Ishikawa (cell line): ENCODE measurements around the gene RRP1.
A peak's percentile ranks its signal among the peaks of the same experiment; 100 is the strongest.

Source experiments
- CEBPB ChIP-seq: IDR thresholded peaks from 2 replicates; pipeline ENCODE4 v1.6.1; 2012
- CREB1 ChIP-seq: IDR thresholded peaks from 2 replicates; pipeline ENCODE4 v1.6.1; 2012; ENCODE audit warnings: low read depth
- EGR1 ChIP-seq: IDR thresholded peaks from 2 replicates; pipeline ENCODE4 v1.6.1; 2012
- EP300 ChIP-seq: IDR thresholded peaks from 2 replicates; pipeline ENCODE4 v1.6.1; 2012; ENCODE audit warnings: borderline replicate concordance
- FOXM1 ChIP-seq: IDR thresholded peaks from 2 replicates; pipeline ENCODE4 v1.6.1; 2012; ENCODE audit warnings: low read depth, borderline replicate concordance
- NFIC ChIP-seq: IDR thresholded peaks from 2 replicates; pipeline ENCODE4 v1.6.1; 2012
- RAD21 ChIP-seq: IDR thresholded peaks from 2 replicates; pipeline ENCODE4 v1.6.1; 2012; ENCODE audit warnings: low read depth
- TAF1 ChIP-seq: IDR thresholded peaks from 2 replicates; pipeline ENCODE4 v1.6.1; 2012; ENCODE audit warnings: low read depth, mild to moderate bottlenecking
- TCF12 ChIP-seq: IDR thresholded peaks from 2 replicates; pipeline ENCODE4 v1.6.1; 2012; ENCODE audit warnings: low read depth
- TEAD4 ChIP-seq: IDR thresholded peaks from 2 replicates; pipeline ENCODE4 v1.6.1; 2012
- YY1 ChIP-seq: IDR thresholded peaks from 2 replicates; pipeline ENCODE4 v1.6.1; 2012; ENCODE audit warnings: low read depth
- ZBTB7A ChIP-seq: IDR thresholded peaks from 2 replicates; pipeline ENCODE4 v1.6.1; 2012; ENCODE audit warnings: low read depth
- TF ChIP-seq, protein P1 (sequence below): IDR thresholded peaks from 2 replicates; pipeline ENCODE4 v1.6.1; 2012
- TF ChIP-seq, protein P2 (sequence below): IDR thresholded peaks from 2 replicates; pipeline ENCODE4 v1.6.1; 2012; ENCODE audit warnings: low read depth, mild to moderate bottlenecking
- TF ChIP-seq, protein P3 (sequence below): IDR thresholded peaks from 2 replicates; pipeline ENCODE4 v1.6.1; 2012

The RRP1 gene, protein sequence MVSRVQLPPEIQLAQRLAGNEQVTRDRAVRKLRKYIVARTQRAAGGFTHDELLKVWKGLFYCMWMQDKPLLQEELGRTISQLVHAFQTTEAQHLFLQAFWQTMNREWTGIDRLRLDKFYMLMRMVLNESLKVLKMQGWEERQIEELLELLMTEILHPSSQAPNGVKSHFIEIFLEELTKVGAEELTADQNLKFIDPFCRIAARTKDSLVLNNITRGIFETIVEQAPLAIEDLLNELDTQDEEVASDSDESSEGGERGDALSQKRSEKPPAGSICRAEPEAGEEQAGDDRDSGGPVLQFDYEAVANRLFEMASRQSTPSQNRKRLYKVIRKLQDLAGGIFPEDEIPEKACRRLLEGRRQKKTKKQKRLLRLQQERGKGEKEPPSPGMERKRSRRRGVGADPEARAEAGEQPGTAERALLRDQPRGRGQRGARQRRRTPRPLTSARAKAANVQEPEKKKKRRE

DNA sequence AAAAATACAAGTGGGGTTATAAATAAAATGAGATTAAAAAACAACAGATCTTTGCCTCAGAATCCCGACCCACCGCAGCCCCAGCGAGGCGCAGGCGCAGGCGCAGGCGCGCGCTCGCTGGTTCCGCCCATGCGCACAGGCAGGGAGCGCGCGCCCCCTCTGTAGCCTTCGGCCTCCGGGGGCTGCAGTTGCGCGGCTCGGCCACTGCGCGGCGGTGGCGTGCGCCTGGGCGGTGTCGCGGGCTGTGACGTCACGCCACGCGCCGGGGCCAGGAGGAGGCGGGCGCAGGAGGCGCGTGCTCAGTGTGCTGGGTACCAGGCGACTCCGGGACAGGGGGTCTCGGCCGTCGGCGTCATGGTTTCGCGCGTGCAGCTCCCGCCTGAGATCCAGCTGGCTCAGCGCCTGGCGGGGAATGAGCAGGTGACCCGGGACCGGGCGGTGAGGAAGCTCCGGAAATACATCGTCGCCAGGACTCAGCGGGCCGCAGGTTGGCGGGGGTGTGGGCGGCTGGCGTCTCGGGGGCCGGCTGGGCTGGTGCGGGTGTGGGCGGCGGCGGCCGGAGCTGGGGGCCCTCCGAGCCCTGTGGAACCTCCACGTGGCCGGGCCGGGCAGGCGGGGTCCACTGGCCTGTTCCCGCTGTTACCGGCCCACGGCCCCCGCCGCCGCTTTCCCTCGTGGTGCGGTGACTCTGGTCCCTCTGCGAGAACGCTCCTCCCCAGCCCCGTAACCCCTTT, at the start of gene RRP1:
Gene RRP1 (plus strand): TSS at position 302 of the 734 bp plus-strand sequence. CDS start 53 bp downstream, at position 355.
- TF ChIP-seq CREB1 (peak; percentile 91), TCF12 (peak; percentile 63; the same call in 1 of the 2 replicates), TEAD4 (peak; percentile 19; the same call in 1 of the 2 replicates), RAD21 (peak; percentile 43; the same call in 1 of the 2 replicates), CEBPB (no peak), EGR1 (peak; percentile 58; the same call in 1 of the 2 replicates), ZBTB7A (peak; percentile 83), TAF1 (0 out of 2 replicates have a peak, but pooled peaks have one; percentile 58), FOXM1 (no peak), NFIC (no peak)
- TF ChIP-seq, protein P1, sequence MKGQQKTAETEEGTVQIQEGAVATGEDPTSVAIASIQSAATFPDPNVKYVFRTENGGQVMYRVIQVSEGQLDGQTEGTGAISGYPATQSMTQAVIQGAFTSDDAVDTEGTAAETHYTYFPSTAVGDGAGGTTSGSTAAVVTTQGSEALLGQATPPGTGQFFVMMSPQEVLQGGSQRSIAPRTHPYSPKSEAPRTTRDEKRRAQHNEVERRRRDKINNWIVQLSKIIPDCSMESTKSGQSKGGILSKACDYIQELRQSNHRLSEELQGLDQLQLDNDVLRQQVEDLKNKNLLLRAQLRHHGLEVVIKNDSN, result peak; percentile 63
- TF ChIP-seq, protein P2, sequence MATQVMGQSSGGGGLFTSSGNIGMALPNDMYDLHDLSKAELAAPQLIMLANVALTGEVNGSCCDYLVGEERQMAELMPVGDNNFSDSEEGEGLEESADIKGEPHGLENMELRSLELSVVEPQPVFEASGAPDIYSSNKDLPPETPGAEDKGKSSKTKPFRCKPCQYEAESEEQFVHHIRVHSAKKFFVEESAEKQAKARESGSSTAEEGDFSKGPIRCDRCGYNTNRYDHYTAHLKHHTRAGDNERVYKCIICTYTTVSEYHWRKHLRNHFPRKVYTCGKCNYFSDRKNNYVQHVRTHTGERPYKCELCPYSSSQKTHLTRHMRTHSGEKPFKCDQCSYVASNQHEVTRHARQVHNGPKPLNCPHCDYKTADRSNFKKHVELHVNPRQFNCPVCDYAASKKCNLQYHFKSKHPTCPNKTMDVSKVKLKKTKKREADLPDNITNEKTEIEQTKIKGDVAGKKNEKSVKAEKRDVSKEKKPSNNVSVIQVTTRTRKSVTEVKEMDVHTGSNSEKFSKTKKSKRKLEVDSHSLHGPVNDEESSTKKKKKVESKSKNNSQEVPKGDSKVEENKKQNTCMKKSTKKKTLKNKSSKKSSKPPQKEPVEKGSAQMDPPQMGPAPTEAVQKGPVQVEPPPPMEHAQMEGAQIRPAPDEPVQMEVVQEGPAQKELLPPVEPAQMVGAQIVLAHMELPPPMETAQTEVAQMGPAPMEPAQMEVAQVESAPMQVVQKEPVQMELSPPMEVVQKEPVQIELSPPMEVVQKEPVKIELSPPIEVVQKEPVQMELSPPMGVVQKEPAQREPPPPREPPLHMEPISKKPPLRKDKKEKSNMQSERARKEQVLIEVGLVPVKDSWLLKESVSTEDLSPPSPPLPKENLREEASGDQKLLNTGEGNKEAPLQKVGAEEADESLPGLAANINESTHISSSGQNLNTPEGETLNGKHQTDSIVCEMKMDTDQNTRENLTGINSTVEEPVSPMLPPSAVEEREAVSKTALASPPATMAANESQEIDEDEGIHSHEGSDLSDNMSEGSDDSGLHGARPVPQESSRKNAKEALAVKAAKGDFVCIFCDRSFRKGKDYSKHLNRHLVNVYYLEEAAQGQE, result no peak
- TF ChIP-seq, protein P3, sequence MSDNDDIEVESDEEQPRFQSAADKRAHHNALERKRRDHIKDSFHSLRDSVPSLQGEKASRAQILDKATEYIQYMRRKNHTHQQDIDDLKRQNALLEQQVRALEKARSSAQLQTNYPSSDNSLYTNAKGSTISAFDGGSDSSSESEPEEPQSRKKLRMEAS, result peak; percentile 95

DNA sequence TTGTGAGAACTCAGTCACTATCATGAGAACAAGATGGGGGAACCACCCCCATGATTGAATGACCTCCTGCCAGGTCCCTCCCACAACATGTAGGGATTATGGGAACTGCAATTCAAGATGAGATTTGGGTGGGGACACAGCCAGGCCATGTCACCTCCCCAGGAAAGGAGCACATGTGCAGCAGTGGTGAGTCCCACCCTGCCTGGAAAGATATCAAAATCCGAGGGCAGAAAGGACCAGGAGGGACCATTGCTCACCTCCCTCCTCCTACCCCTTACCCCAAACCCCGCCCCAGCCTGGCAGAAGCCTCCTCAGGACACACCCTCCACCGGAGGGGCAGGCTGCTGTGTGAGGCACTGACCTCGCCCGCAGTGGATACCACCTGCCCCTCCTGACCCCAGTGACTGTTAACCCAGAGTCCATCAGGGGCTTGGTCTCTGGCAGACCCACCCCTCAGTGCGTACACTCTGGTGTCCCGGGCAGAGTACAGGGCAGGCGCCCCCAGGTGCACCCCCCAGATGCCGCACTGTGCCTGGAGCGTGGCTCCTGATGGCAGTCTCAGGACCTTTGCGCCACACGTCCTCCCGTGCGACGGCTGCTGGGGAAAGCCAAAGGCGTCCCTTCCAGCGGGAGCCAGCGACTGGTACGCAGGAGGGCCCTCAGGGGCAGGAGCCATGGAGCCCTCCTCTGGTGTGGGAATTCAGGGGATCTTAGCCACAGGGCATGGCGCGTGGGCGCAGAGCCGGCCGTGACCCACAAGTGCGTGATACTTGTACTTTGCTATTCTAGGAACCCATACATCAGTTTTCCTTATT, 49.5 kb upstream of the RRP1 start:
- no peak for TF ChIP-seq EP300
- no peak for TF ChIP-seq NFIC
- TF ChIP-seq, protein P3, result no peak; the same call in 1 of the 2 replicates
- TF ChIP-seq, protein P2, result no peak
- no peak for TF ChIP-seq TCF12
- no peak for TF ChIP-seq TEAD4
- no peak for TF ChIP-seq TAF1
- no peak for TF ChIP-seq CREB1
- TF ChIP-seq EGR1, result no peak
- TF ChIP-seq, protein P1, result no peak
- no peak for TF ChIP-seq ZBTB7A
- TF ChIP-seq YY1, result no peak
- TF ChIP-seq FOXM1, result no peak

DNA sequence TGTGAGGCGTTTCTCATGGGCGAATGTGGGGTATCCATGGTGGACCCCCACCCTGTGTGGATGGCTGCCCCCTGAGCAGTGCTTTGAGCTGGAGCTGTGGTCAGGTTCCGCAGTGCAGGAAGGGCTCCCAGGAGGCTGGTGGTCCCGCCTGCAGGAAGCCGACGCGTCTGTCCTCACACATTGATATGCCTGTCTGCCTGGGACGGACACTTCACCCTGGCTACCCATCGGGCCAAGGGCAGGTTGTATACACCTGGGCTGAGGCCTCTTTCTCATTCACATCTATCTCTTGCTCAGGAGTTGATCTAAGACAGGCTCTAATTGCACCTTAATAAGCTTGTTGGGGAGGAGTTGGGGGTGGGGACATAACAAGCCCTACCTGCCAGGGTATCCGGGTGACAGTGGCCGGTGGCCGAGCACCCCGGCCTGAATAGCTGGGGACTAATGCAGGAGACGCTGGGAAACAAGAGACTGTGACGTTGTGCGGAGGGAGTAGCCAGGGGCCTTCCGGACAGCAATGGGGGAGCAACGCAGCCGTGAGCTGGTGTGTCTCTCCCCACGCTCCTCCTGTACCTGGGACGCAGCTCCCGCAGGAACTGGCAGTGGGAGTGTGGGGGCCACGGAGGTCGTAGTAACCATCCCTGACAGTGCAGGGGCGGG, 48.8 kb upstream of the RRP1 start:
- TF ChIP-seq, protein P3, result peak; percentile 49; the same call in 1 of the 2 replicates
- TF ChIP-seq FOXM1, result no peak
- TF ChIP-seq CREB1, result 0 out of 2 replicates have a peak, but pooled peaks have one; percentile 26
- TF ChIP-seq YY1, result peak; percentile 51; the same call in 1 of the 2 replicates
- TF ChIP-seq TCF12, result 0 out of 2 replicates have a peak, but pooled peaks have one; percentile 39
- peak; percentile 80; the same call in 1 of the 2 replicates for TF ChIP-seq ZBTB7A
- peak; percentile 13; the same call in 1 of the 2 replicates for TF ChIP-seq EP300
- no peak for TF ChIP-seq CEBPB
- peak; percentile 39; the same call in 1 of the 2 replicates for TF ChIP-seq TEAD4
- TF ChIP-seq, protein P1, result no peak
- no peak; the same call in 1 of the 2 replicates for TF ChIP-seq NFIC
- 0 out of 2 replicates have a peak, but pooled peaks have one; percentile 1 for TF ChIP-seq RAD21
- TF ChIP-seq, protein P2, result no peak
- TF ChIP-seq TAF1, result no peak
- no peak for TF ChIP-seq EGR1
